ENCODE data around the gene GPHN.
"Not testable (repeated sequence)": the region's sequence is repeated elsewhere in the genome, so short reads cannot be mapped to it uniquely, and the experiment has no call there.

The GPHN gene

DNA sequence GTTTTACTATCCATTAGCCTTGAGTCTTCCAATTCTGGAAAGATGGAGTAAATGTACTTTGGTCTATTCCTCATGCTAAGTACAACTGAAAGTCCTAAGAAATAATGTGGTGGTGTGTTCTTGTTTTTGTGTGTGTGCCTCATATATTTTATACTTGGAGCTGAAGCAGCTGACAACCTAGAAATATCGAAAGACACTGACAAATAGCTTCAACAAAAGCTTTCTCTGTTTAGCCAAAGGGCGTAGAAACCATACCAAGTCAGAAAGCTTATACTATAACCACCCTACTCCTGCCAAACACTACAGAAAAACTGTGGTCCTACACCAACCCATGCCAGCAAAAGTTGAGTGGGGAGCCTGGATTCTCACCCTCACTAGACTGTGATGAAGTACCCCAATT, 188.4 kb downstream of the GPHN start:
- DNase-seq: no peak

- no peak for DNase-seq
Observed at GRCh38 chr14:66698503-66698902, 190.6 kb downstream of the GPHN start.

- no peak for DNase-seq
Observed at GRCh38 chr14:66701813-66702212, 193.9 kb downstream of the GPHN start.

DNA sequence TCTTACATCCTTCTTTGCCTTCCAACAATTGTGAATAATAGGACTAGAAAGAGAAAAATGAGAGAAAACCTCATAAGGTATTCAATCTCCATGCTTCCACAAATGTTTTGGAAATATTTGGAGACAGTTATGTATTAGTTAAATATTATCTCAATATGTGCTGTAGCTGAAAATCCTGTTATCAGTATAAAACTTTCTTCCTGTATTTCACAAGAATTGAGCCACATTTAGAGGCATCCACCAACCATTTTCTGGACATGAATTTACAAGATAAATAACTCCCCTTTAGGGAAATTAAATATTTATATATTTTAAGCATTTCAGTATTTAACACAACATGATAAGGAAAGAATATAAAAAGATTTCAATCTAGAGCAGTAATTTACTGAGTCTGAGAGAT, 200.3 kb downstream of the GPHN start:
- DNase-seq: no peak

DNA sequence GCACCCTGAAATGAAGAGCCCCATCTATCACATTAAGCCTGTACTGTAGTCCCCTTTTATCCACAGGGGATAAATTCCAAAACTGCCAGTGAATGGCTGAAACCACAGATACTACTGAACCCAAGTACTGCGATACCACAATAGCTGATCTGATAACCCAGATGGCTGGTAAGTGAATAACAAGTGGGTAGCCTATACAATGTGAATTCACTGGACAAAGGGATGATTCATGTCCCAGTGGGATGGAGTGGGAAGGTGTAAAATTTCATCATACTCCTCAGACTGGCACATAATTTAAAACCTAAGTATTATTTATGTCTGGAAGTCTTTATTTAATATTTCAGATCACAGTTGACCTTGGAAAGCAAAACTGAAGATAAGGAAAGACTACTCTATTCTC, 201.3 kb downstream of the GPHN start:
- no peak for DNase-seq

GRCh38 chr14:66714291-66714690, 206.3 kb downstream of the GPHN start:
- not testable (repeated sequence) for DNase-seq

DNA sequence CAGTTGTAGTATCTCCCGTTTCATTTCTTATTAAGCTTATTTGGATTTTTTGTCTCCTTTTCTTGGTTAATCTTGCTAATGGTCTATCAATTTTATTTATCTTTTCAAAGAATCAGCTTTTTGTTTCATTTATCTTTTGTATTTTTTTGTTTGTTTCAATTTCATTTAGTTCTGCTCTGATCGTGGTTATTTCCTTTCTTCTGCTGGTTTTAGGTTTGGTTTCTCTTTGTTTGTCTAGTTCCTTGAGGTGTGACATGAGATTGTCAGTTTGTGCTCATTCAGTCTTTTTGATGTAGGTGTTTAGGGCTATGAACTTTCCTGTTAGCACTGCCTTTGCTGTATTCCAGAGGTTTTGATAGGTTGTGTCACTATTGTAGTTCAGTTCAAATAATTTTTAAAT, 207.4 kb downstream of the GPHN start:
- not testable (repeated sequence) for DNase-seq

DNA sequence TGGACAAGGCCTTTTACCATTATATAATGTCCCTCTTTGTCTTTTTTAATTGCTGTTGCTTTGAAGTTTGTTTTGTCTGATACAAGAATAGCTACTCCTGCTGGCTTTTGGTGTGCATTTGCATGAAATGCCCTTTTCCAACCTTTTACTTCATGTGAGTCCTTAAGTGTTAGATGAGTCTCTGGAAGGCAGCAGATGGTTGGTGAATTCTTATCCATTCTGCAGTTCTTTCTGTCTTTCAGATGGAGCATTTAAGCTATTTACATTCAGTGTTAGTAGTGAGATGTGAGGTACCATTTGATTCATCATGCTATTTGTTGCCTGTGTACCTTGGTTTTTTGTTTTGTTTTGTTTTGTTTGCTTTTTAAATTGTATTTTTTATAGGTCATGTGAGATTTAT, 208.3 kb downstream of the GPHN start:
- DNase-seq: no peak

DNA sequence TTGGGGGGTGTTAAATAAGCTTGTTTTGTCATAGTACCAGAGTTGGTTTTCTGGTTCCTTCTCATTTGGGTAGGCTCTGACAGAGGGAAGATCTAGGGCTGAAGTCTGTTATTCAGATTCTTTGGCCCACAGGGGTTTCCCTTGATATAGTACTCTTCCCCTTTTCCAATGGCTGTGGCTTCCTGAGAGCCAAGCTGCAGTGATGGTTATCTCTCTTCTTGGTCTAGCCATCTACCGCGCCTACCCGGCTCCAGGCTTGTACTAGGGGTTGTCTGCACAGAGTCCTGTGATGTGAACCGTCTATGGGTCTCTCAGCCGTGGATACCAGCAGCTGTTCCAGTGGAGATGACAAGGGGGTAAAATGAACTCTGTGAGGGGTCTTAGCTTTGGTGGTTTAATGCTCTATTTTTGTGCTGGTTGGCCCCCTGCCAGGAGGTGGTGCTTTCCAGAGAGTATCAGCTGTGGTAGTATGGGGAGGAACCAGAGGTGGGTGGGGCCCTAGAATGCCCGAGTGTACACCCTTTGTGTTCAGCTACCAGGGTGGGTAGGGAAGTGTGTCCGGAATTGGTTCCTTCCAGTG, 209.7 kb downstream of the GPHN start:
- DNase-seq: no peak

DNA sequence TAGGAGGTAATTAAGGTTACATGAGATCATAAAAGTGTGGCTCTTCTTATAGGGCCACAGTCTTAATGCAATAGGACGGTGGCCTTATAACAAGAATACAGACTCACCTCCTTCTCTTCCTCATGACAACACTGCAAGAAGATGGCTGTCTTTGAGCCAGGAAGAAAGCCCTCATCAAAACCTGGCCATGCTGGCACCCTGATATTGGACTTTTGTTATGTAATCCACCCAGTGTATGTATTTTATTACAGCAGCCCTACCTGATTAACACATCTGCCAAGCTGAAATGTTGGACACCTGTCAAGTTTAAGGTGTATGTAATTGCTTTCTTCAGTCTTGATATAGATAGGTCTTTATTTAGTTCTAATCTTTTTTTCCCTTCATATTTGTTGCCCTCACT, 217.0 kb downstream of the GPHN start:
- no peak for DNase-seq

DNA sequence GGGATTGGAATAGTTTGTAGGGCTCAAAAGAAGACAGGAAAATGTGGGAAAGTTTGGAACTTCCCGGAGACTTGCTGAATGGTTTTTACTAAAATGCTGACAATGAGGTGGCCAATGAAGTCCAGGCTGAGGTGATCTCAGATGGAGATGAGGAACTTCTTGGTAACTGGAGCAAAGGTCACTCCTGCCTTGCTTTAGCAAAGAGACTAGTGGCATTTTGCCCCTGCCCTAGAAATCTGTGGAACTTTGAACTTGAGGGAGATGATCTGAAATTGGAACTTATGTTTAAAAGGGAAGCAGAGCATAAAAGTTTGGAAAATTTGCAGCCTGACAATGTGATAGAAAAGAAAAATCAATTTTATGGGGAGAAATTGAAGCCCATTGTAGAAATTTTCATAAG, 223.4 kb downstream of the GPHN start:
- DNase-seq: not testable (repeated sequence)

DNA sequence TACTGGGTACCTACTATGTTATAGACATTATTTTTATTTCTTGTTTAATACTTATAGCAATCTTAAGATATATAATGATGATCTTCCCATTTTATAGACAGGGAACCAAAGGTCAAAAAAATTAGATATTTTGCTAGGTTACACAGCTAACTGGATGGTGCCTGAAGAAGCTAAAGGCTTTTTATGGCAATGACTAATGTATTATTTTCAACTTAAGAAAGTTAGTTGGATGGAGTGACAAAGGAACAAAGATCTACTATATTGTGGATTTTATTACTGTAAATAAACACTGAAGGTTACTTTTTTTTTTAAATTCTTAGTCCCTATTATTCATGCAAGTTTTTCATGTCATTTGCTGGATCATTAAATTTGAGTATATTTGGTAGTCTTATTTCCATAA, 227.9 kb downstream of the GPHN start:
- DNase-seq: no peak

DNA sequence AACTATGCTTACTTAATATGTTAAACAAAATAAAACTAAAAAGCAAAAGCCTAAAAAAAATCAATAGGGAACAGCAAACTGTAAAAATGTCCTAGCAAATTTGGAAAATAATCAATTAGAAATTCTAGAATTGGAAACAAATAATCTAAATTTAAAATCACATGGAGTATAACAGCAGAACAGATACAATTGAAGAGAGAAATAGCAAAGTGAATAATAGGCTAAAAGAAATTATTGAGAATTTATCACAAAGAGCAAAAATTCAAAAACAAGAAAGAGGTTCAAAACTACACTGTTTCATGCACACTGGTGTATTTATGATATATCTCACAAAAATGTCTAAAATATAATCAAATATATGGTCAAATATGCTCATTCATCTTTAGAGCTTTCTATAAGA, 231.9 kb downstream of the GPHN start:
- no peak for DNase-seq

DNA sequence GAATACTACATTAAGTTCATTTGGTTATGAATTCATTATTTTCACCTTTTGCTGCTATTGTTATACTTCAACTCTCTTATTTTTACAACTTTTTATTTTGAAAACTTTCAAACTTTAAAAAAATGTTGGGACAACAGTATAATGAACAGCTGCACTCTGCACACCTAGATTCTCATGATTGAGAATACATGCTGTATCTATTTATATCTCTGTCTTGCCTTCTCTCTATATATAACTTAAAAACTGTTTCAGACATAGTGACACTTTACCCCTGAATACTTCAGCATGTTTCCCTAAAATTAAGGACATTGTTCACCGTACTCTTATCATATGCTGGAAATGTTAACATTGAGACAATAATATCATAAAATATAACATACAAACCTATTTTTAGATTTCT, 237.1 kb downstream of the GPHN start:
- no peak for DNase-seq

GRCh38 chr14:66746316-66747006, 238.5 kb downstream of the GPHN start:
- DNase-seq: no peak

- DNase-seq: no peak
Observed at GRCh38 chr14:66752109-66752508, 244.2 kb downstream of the GPHN start.

DNA sequence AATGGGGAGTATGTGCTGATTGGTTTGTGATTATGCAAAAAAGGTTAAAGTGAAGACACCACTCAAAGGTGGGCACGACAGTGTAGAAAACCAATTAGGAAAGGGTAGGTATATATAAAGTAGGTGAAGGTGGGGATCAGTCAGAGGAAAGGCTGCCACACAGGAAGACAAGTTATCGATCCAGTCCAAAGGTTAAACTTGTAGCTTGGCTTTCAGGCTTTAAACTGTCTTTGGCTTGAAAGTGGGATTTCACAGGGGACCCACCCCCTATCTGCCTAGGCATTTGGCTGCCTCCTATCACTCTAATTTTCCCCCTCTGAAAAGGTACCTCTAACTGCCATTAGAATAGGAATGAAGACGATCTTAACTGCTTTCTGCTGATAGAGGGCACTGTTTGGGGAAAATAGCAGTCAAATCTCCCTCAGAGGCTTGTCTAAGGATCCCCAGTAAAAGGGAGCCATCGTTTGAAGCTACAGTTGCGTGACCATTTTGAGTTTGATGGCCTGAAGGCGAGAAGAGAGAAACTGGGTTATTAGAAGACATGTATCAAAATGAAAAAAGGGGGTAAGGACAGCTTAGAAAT, 250.2 kb downstream of the GPHN start:
- DNase-seq: no peak

DNA sequence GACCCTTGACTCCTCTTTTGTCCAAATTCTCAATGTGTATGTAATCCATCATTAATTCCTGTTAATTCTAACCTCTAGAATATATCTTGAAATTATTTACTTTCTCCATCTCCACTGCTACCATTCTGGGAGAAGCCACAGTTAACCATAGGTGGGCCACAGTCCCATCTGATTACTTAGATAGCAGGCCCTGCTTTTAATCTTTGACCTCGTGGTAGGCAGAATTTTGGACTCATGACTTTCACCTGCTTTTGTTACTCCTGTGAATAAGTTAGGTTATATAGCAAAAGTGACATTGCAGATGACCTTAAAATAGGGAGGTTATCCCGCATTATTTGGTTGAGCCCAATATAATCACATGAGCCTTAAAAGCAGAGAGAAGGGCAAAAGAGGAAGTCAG, 264.2 kb downstream of the GPHN start:
- no peak for DNase-seq

GRCh38 chr14:66782853-66783252, 274.9 kb downstream of the GPHN start:
- no peak for DNase-seq

- DNase-seq: no peak
Observed at GRCh38 chr14:66790101-66790500, 282.2 kb downstream of the GPHN start.

DNA sequence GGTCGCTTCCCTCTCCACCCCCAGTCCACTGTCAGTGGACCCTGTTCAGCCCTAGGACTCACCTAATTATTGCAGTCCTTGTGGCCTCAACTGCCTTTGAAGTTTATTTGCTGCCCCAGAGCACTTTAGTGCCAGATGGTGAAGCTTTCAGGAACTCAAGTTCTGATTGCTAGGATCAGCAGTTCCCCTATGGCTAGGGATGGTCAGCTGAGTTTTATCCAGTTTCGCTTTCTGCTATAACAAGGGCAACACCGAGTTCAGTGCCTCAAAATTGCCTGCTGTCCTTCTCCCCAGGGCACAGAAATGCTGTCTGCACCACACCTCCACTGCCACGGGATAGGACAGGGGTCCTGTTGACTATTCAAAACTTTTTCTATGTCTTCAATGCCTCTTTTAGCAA, 295.0 kb downstream of the GPHN start:
- DNase-seq: no peak

GRCh38 chr14:66804141-66804540, 296.2 kb downstream of the GPHN start:
- no peak for DNase-seq

DNA sequence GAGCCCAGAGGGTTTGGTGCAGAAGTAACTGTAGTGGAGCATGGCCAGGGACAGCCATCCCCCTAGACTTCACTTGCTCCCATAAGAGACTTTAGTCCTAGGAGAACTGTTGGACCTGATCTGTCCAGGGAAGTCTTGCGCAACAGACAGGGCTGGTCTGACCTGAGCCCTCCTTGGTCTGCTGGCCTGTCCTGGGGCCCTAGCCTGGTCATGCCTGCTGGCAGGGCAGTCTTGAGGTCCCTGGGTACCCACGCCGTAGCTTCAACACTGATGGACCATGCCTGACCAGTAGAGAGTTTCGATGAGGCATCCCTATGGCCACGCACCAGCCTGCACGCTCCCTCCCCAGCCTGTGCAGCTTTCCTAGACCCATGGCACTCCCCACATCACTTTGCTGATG, 305.7 kb downstream of the GPHN start:
- no peak for DNase-seq

DNA sequence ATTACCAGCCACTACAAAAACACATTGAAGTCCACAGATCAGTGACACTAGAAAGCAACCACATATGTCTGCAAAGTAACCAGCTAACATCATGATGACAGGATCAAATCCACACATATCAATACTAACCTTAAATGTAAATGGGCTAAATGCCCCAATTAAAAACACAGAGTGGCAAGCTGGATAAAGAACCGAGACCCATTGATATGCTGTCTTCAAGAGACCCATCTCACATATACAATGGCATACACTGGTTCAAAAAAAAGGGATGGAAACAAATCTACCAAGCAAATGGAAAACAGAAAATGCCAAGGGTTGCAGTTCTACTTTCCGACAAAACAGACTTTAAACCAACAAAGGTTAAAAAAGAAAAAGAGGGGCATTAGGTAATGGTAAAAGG, 307.7 kb downstream of the GPHN start:
- DNase-seq: no peak

- no peak for DNase-seq
Observed at GRCh38 chr14:66824251-66824650, 316.3 kb downstream of the GPHN start.

All from activated naive CD4-positive, alpha-beta T cell treated with Interleukin-2 at 50 U/mL for 16 hours (primary cell).